ENCODE data around the gene SEMA4C. TPM values are rescaled to one million over a fixed set of nuclear protein-coding genes. Genes with fewer than 3 reads are reported as not detected.

SEMA4C gene
- total and polyA plus RNA-seq, 9 of the 15 experiments (the other 6 are each of a cell fraction or from before 2014, with no cell fraction given): 0.32 to 59.7 (median 23.9) TPM

GRCh38 chr2:96895032-96895745 is 25.3 kb upstream of the SEMA4C start (continued):
- peak in 1 of 2 experiments; percentile 69; a peak in 1 of 4 replicates for TF ChIP-seq ZMIZ1 (IDR thresholded peaks at IDR 0.05; ENCODE audit: low read depth in 2 of 2, low read length in 2 of 2)
- peak; percentile 94 for TF ChIP-seq CBFA2T2 (conservative IDR thresholded peaks at IDR 0.05)
- peak; percentile 41; the same call in 1 of the 2 replicates for TF ChIP-seq CREM (IDR thresholded peaks at IDR 0.05; ENCODE audit: low read depth)
- peak; percentile 61; the same call in 1 of the 2 replicates for TF ChIP-seq ZBTB17 (CRISPR knock-in tag; IDR thresholded peaks at IDR 0.05)
- TF ChIP-seq HMG20B (CRISPR knock-in tag; IDR thresholded peaks at IDR 0.05): no peak
- no peak for TF ChIP-seq NR1H2 (CRISPR knock-in tag; IDR thresholded peaks at IDR 0.05)
- no peak for TF ChIP-seq CBFB (CRISPR knock-in tag; IDR thresholded peaks at IDR 0.05)
- TF ChIP-seq REST (IDR thresholded peaks at IDR 0.05; ENCODE audit: borderline replicate concordance): no peak
- TF ChIP-seq REST (CRISPR knock-in tag; IDR thresholded peaks at IDR 0.05; ENCODE audit: low read depth): peak; percentile 78
- peak; percentile 95 for TF ChIP-seq TEAD4 (IDR thresholded peaks at IDR 0.05; ENCODE audit: low read length)
- TF ChIP-seq TEAD4 (CRISPR knock-in tag; IDR thresholded peaks at IDR 0.05; ENCODE audit: borderline replicate concordance): no peak
- TF ChIP-seq TCF15 (CRISPR knock-in tag; IDR thresholded peaks at IDR 0.05): no peak
- no peak for TF ChIP-seq PTBP1 (IDR thresholded peaks at IDR 0.05; ENCODE audit: low read depth, low read length)
- no peak for TF ChIP-seq ATF6 (CRISPR knock-in tag; IDR thresholded peaks at IDR 0.05)
